ENCODE results near the gene THRSP. TPM values are rescaled to one million over a fixed set of nuclear protein-coding genes. Genes with fewer than 3 reads are reported as not detected.

The THRSP gene
- total and polyA plus RNA-seq, 10 of the 15 experiments (the other 5 are each of a cell fraction or from before 2014, with no cell fraction given): 0.18 TPM; not detected in 9

DNA sequence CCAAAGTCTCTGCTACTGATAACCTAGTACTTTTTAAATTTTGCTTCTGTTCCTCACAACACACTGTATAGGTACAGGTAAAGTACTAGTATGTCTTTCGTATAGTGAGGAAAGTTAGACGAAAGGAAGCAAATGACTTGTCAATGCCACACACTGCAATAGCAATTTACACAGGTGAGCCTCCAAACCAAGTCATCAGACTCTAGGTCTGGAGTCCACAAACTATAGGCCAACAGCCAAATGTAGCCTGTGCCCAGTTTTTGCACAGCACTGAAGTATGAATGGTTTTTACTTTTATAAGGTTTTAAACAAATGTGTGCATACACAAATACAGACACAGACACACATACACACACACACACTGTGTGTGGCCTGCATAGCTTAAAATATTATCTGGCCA is 47.6 kb downstream of the THRSP start:
- Histone ChIP-seq H3K4me2 (ENCODE audit: control insufficient read depth, insufficient read depth) (no peak overlapping the region), H3K4me3 (no peak overlapping the region), H4K20me1 (ENCODE audit: control insufficient read depth, insufficient read depth) (no peaks in the 10 kb centered on the region), H3K79me2 (ENCODE audit: control insufficient read depth, insufficient read depth, low read length) (no peaks in the 10 kb centered on the region), H3K27ac (ENCODE audit: control insufficient read depth, insufficient read depth) (no peak overlapping the region), H3K9me3 (replicated peaks; ENCODE audit: control insufficient read depth, insufficient read depth, low read length) (no peaks in the 10 kb centered on the region), H2AFZ (ENCODE audit: control insufficient read depth, low read depth, low read length) (no peak overlapping the region), H3K36me3 (ENCODE audit: control insufficient read depth in 2 of 2, insufficient read depth in 2 of 2, low read length in 1 of 2) (peaks cover 0 to 6% of the 10 kb centered on the region in 2 experiments; a peak in 1 of 4 replicates), H3K9ac (ENCODE audit: control insufficient read depth, insufficient read depth, low read length) (no peak overlapping the region), H3K27me3 (replicated peaks in 1 of 2; ENCODE audit: control insufficient read depth in 2 of 2, insufficient read depth in 2 of 2, low read length in 1 of 2) (no peaks in the 10 kb centered on the region), H3K4me1 (ENCODE audit: control insufficient read depth, insufficient read depth, low read length) (peaks cover 3% of the 10 kb centered on the region; the same call in 1 of the 2 replicates)
- DNase-seq (ENCODE audit: low read depth, low spot score) (no peak), FAIRE-seq (no peak), ATAC-seq (no peak)
- in situ Hi-C loops (cut with MboI): no loop called here
- POLR2A ChIA-PET: interaction anchor here (0.5 to 0.7 kb wide), 2 partner anchors 10 to 16 kb away, joined by 3 to 4 read pairs; no protein-coding TSS in a partner anchor
- intact Hi-C loops (cut with micrococcal nuclease; ENCODE audit: unreplicated experiment): no loop called here
- WGBS (ENCODE audit: insufficient coverage, insufficient replicate concordance, low lambda C conversion rate, missing lambda C conversion rate): 97% methylated on average over 2 of the region's 2 CpGs
- CTCF ChIA-PET: interaction anchor here (0.5 to 1.0 kb wide), 2 partner anchors 8 to 16 kb away, joined by 3 read pairs; no protein-coding TSS in a partner anchor
- RAD21 ChIA-PET (ENCODE audit: unreplicated experiment): no interaction called here
- no TSS peak for BruUV-seq (replicated peaks)
- SMC1A ChIA-PET (ENCODE audit: uncharacterized antibody, unreplicated experiment): interaction anchor here (0.9 kb wide), 1 partner anchor 16 kb away, joined by 3 read pairs; no protein-coding TSS in a partner anchor
- no peak for TF ChIP-seq BMI1 (IDR thresholded peaks at IDR 0.05; ENCODE audit: borderline replicate concordance)
- TF ChIP-seq, protein P1, sequence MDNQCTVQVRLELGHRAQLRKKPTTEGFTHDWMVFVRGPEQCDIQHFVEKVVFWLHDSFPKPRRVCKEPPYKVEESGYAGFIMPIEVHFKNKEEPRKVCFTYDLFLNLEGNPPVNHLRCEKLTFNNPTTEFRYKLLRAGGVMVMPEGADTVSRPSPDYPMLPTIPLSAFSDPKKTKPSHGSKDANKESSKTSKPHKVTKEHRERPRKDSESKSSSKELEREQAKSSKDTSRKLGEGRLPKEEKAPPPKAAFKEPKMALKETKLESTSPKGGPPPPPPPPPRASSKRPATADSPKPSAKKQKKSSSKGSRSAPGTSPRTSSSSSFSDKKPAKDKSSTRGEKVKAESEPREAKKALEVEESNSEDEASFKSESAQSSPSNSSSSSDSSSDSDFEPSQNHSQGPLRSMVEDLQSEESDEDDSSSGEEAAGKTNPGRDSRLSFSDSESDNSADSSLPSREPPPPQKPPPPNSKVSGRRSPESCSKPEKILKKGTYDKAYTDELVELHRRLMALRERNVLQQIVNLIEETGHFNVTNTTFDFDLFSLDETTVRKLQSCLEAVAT (IDR thresholded peaks at IDR 0.05): no peak
- no peak for TF ChIP-seq NR2C1 (IDR thresholded peaks at IDR 0.05)
- TF ChIP-seq CHD4 (IDR thresholded peaks at IDR 0.05): no peak
- TF ChIP-seq SUZ12 (IDR thresholded peaks at IDR 0.05; ENCODE audit: unreplicated experiment): no peak
- TF ChIP-seq, protein P2, sequence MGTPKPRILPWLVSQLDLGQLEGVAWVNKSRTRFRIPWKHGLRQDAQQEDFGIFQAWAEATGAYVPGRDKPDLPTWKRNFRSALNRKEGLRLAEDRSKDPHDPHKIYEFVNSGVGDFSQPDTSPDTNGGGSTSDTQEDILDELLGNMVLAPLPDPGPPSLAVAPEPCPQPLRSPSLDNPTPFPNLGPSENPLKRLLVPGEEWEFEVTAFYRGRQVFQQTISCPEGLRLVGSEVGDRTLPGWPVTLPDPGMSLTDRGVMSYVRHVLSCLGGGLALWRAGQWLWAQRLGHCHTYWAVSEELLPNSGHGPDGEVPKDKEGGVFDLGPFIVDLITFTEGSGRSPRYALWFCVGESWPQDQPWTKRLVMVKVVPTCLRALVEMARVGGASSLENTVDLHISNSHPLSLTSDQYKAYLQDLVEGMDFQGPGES (IDR thresholded peaks at IDR 0.05): no peak
- TF ChIP-seq ETV6 (conservative IDR thresholded peaks at IDR 0.05 in 1 of 2, IDR thresholded peaks at IDR 0.05 in 1 of 2; ENCODE audit: borderline replicate concordance in 1 of 2, low read depth in 1 of 2): no peak
- TF ChIP-seq, protein P3, sequence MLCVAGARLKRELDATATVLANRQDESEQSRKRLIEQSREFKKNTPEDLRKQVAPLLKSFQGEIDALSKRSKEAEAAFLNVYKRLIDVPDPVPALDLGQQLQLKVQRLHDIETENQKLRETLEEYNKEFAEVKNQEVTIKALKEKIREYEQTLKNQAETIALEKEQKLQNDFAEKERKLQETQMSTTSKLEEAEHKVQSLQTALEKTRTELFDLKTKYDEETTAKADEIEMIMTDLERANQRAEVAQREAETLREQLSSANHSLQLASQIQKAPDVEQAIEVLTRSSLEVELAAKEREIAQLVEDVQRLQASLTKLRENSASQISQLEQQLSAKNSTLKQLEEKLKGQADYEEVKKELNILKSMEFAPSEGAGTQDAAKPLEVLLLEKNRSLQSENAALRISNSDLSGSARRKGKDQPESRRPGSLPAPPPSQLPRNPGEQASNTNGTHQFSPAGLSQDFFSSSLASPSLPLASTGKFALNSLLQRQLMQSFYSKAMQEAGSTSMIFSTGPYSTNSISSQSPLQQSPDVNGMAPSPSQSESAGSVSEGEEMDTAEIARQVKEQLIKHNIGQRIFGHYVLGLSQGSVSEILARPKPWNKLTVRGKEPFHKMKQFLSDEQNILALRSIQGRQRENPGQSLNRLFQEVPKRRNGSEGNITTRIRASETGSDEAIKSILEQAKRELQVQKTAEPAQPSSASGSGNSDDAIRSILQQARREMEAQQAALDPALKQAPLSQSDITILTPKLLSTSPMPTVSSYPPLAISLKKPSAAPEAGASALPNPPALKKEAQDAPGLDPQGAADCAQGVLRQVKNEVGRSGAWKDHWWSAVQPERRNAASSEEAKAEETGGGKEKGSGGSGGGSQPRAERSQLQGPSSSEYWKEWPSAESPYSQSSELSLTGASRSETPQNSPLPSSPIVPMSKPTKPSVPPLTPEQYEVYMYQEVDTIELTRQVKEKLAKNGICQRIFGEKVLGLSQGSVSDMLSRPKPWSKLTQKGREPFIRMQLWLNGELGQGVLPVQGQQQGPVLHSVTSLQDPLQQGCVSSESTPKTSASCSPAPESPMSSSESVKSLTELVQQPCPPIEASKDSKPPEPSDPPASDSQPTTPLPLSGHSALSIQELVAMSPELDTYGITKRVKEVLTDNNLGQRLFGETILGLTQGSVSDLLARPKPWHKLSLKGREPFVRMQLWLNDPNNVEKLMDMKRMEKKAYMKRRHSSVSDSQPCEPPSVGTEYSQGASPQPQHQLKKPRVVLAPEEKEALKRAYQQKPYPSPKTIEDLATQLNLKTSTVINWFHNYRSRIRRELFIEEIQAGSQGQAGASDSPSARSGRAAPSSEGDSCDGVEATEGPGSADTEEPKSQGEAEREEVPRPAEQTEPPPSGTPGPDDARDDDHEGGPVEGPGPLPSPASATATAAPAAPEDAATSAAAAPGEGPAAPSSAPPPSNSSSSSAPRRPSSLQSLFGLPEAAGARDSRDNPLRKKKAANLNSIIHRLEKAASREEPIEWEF (IDR thresholded peaks at IDR 0.05; ENCODE audit: insufficient replicate concordance, low read depth, low read length): no peak
- no peak for TF ChIP-seq PAX5 (IDR thresholded peaks at IDR 0.05; ENCODE audit: borderline replicate concordance, low read depth, low read length)
- TF ChIP-seq, protein P4, sequence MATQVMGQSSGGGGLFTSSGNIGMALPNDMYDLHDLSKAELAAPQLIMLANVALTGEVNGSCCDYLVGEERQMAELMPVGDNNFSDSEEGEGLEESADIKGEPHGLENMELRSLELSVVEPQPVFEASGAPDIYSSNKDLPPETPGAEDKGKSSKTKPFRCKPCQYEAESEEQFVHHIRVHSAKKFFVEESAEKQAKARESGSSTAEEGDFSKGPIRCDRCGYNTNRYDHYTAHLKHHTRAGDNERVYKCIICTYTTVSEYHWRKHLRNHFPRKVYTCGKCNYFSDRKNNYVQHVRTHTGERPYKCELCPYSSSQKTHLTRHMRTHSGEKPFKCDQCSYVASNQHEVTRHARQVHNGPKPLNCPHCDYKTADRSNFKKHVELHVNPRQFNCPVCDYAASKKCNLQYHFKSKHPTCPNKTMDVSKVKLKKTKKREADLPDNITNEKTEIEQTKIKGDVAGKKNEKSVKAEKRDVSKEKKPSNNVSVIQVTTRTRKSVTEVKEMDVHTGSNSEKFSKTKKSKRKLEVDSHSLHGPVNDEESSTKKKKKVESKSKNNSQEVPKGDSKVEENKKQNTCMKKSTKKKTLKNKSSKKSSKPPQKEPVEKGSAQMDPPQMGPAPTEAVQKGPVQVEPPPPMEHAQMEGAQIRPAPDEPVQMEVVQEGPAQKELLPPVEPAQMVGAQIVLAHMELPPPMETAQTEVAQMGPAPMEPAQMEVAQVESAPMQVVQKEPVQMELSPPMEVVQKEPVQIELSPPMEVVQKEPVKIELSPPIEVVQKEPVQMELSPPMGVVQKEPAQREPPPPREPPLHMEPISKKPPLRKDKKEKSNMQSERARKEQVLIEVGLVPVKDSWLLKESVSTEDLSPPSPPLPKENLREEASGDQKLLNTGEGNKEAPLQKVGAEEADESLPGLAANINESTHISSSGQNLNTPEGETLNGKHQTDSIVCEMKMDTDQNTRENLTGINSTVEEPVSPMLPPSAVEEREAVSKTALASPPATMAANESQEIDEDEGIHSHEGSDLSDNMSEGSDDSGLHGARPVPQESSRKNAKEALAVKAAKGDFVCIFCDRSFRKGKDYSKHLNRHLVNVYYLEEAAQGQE (IDR thresholded peaks at IDR 0.05; ENCODE audit: low read depth, low read length): no peak
- no peak for TF ChIP-seq FOS (IDR thresholded peaks at IDR 0.05; ENCODE audit: borderline replicate concordance, extremely low read depth, insufficient read length)

Measured in GM12878 (cell line).